Bronchial epithelial cell (primary cell): ENCODE measurements around the gene SLC7A10. TPM values are rescaled to one million over a fixed set of nuclear protein-coding genes. Genes with fewer than 3 reads are reported as not detected.
"Not testable (repeated sequence)": the region's sequence is repeated elsewhere in the genome, so short reads cannot be mapped to it uniquely, and the experiment has no call there.

Source experiments
- DNase-seq: peaks from one replicate; pipeline ENCODE4 v3.0.0-alpha.2; 2010; ENCODE audit warnings: low read depth
- FAIRE-seq: peaks from 2 replicates; lab custom pipeline; 2011; peaks lifted over from hg19 to GRCh38; lab: Jason Lieb, UNC
- H3K27me3 ChIP-seq: 2 replicates; pipeline ENCODE4 v1.5.1; 2011; ENCODE audit warnings: low read length; ENCODE audit not compliant: control insufficient read depth, insufficient read depth
- H3K36me3 ChIP-seq: 2 replicates; pipeline ENCODE4 v1.5.1; 2011; ENCODE audit warnings: low read length; ENCODE audit not compliant: control insufficient read depth, insufficient read depth
- H3K4me3 ChIP-seq: 2 replicates; pipeline ENCODE4 v1.5.1; 2011; ENCODE audit warnings: mild to moderate bottlenecking, low read depth, low read length, control low read depth
- CTCF ChIP-seq: IDR thresholded peaks from 2 replicates; pipeline ENCODE4 v1.5.1; 2011; ENCODE audit warnings: mild to moderate bottlenecking, moderate library complexity, low read length, control low read depth, inconsistent platforms; ENCODE audit not compliant: insufficient read depth, severe bottlenecking
- total RNA-seq: library from RNA; depleted of rRNA; stranded (reverse); fragments of >200 nt; gene quantifications from 2 replicates; pipeline ENCODE4 v1.2.1, GENCODE V29; 2014

SLC7A10 gene
- total RNA-seq, 1 donor from 2014 or later = not detected

GRCh38 chr19:33175156-33175782 is 50.4 kb downstream of the SLC7A10 start:
- H3K36me3 ChIP-seq = no peaks in the 10 kb centered on the region
- H3K4me3 ChIP-seq = no peak overlapping the region
- DNase-seq = no peak
- no peak for FAIRE-seq
- H3K27me3 ChIP-seq = no peaks in the 10 kb centered on the region
- TF ChIP-seq CTCF = no peak

GRCh38 chr19:33174186-33174585 is 51.5 kb downstream of the SLC7A10 start:
- H3K4me3 ChIP-seq = no peak overlapping the region
- DNase-seq (no peak), FAIRE-seq (no peak)
- H3K27me3 ChIP-seq = no peaks in the 10 kb centered on the region
- H3K36me3 ChIP-seq = no peaks in the 10 kb centered on the region
- TF ChIP-seq CTCF = no peak

GRCh38 chr19:33171916-33172359 is 53.7 kb downstream of the SLC7A10 start:
- DNase-seq (peak; percentile 24), FAIRE-seq (no peak)
- Histone ChIP-seq H3K27me3 (no peaks in the 10 kb centered on the region), H3K36me3 (no peaks in the 10 kb centered on the region), H3K4me3 (no peak overlapping the region)
- TF ChIP-seq CTCF = no peak

DNA sequence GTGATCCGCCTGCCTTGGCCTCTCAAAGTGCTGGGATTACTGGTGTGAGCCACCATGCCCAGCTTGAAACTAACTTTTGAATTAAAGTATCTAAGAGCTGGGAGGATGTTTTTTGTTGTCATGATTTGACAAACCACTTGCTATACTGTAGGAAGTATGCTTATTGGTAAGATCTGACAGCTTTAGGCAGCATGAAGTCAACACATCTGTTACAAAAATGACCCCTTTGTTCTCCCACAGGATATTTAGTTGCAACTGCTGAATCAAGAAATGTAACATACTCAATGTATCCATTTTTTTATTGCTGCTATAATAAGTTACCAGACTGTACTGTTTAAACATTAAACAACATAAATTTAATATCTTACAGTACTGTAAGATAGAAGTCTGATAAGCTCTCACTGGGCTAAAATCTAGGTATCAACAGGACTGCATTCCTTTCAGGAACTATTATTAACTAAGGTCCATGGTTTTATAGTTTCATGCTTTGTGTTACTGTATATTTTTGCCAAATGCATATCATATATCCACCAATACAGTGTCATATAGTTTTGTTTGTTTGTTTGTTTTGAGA is 54.3 kb downstream of the SLC7A10 start:
- FAIRE-seq (no peak), DNase-seq (no peak)
- H3K4me3 ChIP-seq = no peak overlapping the region
- no peaks in the 10 kb centered on the region for H3K36me3 ChIP-seq
- TF ChIP-seq CTCF = no peak
- H3K27me3 ChIP-seq = no peaks in the 10 kb centered on the region

DNA sequence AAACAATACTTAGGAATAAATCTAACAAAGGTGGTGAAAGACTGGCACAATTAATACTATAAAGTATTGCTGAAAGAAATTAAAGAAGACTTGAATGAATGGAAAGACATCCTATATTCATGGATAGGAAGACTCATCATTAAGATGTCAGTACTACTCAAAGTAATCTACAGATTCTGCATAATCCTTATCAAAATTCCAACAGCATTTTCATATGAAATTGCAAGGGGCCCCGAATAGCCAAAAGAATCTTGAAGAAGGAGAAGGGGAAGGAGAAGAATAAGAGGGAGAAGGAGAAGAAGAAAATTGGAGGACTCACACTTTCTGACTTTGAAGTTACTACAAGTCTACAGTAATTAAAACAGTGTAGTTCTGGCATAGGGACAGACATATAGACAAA is 57.1 kb downstream of the SLC7A10 start:
- TF ChIP-seq CTCF = no peak
- no peak overlapping the region for H3K4me3 ChIP-seq
- H3K36me3 ChIP-seq = no peaks in the 10 kb centered on the region
- no peak for FAIRE-seq
- DNase-seq = no peak
- no peaks in the 10 kb centered on the region for H3K27me3 ChIP-seq

- FAIRE-seq (no peak), DNase-seq (no peak)
- H3K4me3 ChIP-seq = no peak overlapping the region
- H3K27me3 ChIP-seq = no peaks in the 10 kb centered on the region
- H3K36me3 ChIP-seq = no peaks in the 10 kb centered on the region
- no peak for TF ChIP-seq CTCF
These were observed 58.2 kb downstream of the SLC7A10 start for GRCh38 chr19:33167438-33167837.

DNA sequence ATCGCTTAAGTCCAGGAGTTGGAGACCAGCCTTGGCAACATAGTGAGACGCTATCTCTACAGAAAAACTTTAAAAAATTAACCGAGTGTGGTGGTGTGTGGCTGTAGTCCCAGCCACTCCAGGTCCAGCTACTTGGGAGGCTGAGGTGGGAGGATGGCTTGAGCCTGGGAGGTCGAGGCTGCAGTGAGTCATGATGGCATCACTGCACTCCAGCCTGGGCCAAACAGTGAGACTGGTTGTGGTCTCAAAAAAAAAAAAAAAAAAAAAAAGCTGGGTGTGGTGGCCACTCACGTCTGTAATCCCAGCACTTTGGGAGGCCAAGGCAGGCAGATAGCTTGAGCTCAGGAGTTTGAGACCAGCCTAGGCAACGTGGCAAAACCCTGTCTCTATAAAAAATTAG is 59.6 kb downstream of the SLC7A10 start:
- not testable (repeated sequence) for FAIRE-seq, H3K4me3 ChIP-seq, H3K36me3 ChIP-seq, DNase-seq, H3K27me3 ChIP-seq
